ENCODE data around the gene ZGRF1. TPM values are rescaled to one million over a fixed set of nuclear protein-coding genes. Genes with fewer than 3 reads are reported as not detected.

Gene ZGRF1
- 6.1 and 7.8 TPM in 2 replicates for total RNA-seq

GRCh38 chr4:112636688-112637551 is at the start of gene ZGRF1, which contains the start of gene LARP7:
TSS of gene ZGRF1 (minus strand) at chr4:112636909. CDS start at chr4:112633176, 3,733 bp downstream.
TSS of gene LARP7 (plus strand) at chr4:112637143. CDS start at chr4:112644670, 7,527 bp downstream.

GRCh38 chr4:112516066-112516470 is 120.6 kb downstream of the ZGRF1 start, which contains the start of gene NEUROG2:
TSS of gene NEUROG2 (minus strand) at chr4:112516180. CDS start at chr4:112515475, 705 bp downstream.

Other genes starting within 250 kb of the ZGRF1 start
- not detected in 2 replicates for gene NEUROG2, start 120.7 kb downstream of the ZGRF1 start, total RNA-seq
- 14.1 and 20.5 TPM in 2 replicates for gene LARP7, start 234 bp upstream of the ZGRF1 start, total RNA-seq